Liver (tissue), 9 donors: ENCODE data around the gene IL1RAPL1. TPM values are rescaled to one million over a fixed set of nuclear protein-coding genes. Genes with fewer than 3 reads are reported as not detected.

ENCODE experiments used
- DNase-seq: peaks from one replicate; pipeline ENCODE4 v3.0.0-alpha.2; 2017; ENCODE audit warnings: low spot score
- H3K27ac ChIP-seq, 2 donors: one replicate each; pipeline ENCODE4 v1.7.0; 2013; ENCODE audit warnings: inconsistent platforms in 2 of 2, low read length in 2 of 2, control low read depth in 1 of 2, low read depth in 1 of 2, mild to moderate bottlenecking in 1 of 2
- H3K27me3 ChIP-seq, 4 donors: one replicate each; pipeline versions ENCODE4 v1.6.1 to v1.7.0; 2013; ENCODE audit warnings: low read length in 3 of 4, inconsistent platforms in 1 of 4, mild to moderate bottlenecking in 1 of 4, moderate library complexity in 1 of 4; ENCODE audit not compliant: control insufficient read depth in 4 of 4, insufficient read depth in 4 of 4
- H3K36me3 ChIP-seq, 4 donors: one replicate each; pipeline versions ENCODE4 v1.6.1 to v1.7.0; 2013; ENCODE audit warnings: low read length in 3 of 4, mild to moderate bottlenecking in 3 of 4, low read depth in 1 of 4, moderate library complexity in 1 of 4; ENCODE audit not compliant: control insufficient read depth in 4 of 4, insufficient read depth in 3 of 4
- H3K4me1 ChIP-seq, 4 donors: one replicate each; pipeline versions ENCODE4 v1.6.1 to v1.7.0; 2013; ENCODE audit warnings: low read length in 3 of 4, mild to moderate bottlenecking in 3 of 4, moderate library complexity in 1 of 4; ENCODE audit not compliant: control insufficient read depth in 4 of 4, insufficient read depth in 4 of 4
- H3K4me3 ChIP-seq, 3 donors: one replicate each; pipeline versions ENCODE4 v1.6.1 to v1.7.0; 2013; ENCODE audit warnings: low read length in 3 of 3, control low read depth in 1 of 3, low read depth in 1 of 3, mild to moderate bottlenecking in 1 of 3
- H3K9ac ChIP-seq, 2 donors: one replicate each; pipeline ENCODE4 v1.7.0; 2013; ENCODE audit warnings: low read length in 2 of 2, mild to moderate bottlenecking in 2 of 2, moderate library complexity in 2 of 2, control low read depth in 1 of 2, low read depth in 1 of 2
- H3K9me3 ChIP-seq, 4 donors: one replicate each; pipeline versions ENCODE4 v1.6.1 to v1.7.0; 2013; ENCODE audit warnings: low read length in 3 of 4; ENCODE audit not compliant: control insufficient read depth in 4 of 4
- EGR1 ChIP-seq, 2 donors: IDR thresholded peaks; 2 replicates each; pipeline ENCODE4 v1.6.1; 2016 to 2018; ENCODE audit warnings: antibody characterized with exemption in 2 of 2, low read depth in 2 of 2
- FOXA2 ChIP-seq: IDR thresholded peaks from 2 replicates; pipeline ENCODE4 v1.6.1; 2016; ENCODE audit warnings: antibody characterized with exemption
- GABPA ChIP-seq, 2 donors: IDR thresholded peaks in 1 of 2; conservative IDR thresholded peaks in 1 of 2; 2 replicates each; pipeline ENCODE4 v1.6.1; 2016; ENCODE audit warnings: antibody characterized with exemption in 2 of 2, mild to moderate bottlenecking in 1 of 2, moderate library complexity in 1 of 2
- HNF4A ChIP-seq, 2 donors: conservative IDR thresholded peaks; 2 replicates each; pipeline ENCODE4 v1.6.1; 2016; ENCODE audit warnings: antibody characterized with exemption in 2 of 2, mild to moderate bottlenecking in 2 of 2
- HNF4G ChIP-seq: IDR thresholded peaks from 2 replicates; pipeline ENCODE4 v1.6.1; 2016; ENCODE audit warnings: antibody characterized with exemption
- JUND ChIP-seq, 2 donors: IDR thresholded peaks; 2 replicates each; pipeline ENCODE4 v1.6.1; 2016; ENCODE audit warnings: antibody characterized with exemption in 2 of 2
- NR2F2 ChIP-seq: IDR thresholded peaks from 2 replicates; pipeline ENCODE4 v1.6.1; 2016; ENCODE audit warnings: antibody characterized with exemption
- RAD21 ChIP-seq, 2 donors: IDR thresholded peaks; 2 replicates each; pipeline ENCODE4 v1.6.1; 2016; ENCODE audit warnings: antibody characterized with exemption in 2 of 2, mild to moderate bottlenecking in 2 of 2
- RXRA ChIP-seq, 2 donors: IDR thresholded peaks; 2 replicates each; pipeline ENCODE4 v1.6.1; 2017 to 2018; ENCODE audit warnings: antibody characterized with exemption in 2 of 2, mild to moderate bottlenecking in 1 of 2
- SP1 ChIP-seq: IDR thresholded peaks from 2 replicates; pipeline ENCODE4 v1.6.1; 2018; ENCODE audit warnings: antibody characterized with exemption, mild to moderate bottlenecking
- TAF1 ChIP-seq: conservative IDR thresholded peaks from 2 replicates; pipeline ENCODE4 v1.6.1; 2016; ENCODE audit warnings: antibody characterized with exemption, mild to moderate bottlenecking
- YY1 ChIP-seq: IDR thresholded peaks from 2 replicates; pipeline ENCODE4 v1.6.1; 2016; ENCODE audit warnings: antibody characterized with exemption, mild to moderate bottlenecking
- WGBS: extraction: QIAGEN DNeasy Blood & Tissue Kit; methylation state at CpG from one replicate; pipeline ENCODE4 v1.1.7; 2013; 5-methylcytosine and 5-hydroxymethylcytosine counted together
- polyA plus RNA-seq, 2 donors: library from polyadenylated mRNA; stranded (reverse) in 1 of 2; unstranded in 1 of 2; fragments of 200-250 nt in 1 of 2; fragments of >200 nt in 1 of 2; fragmentation: Nextera tagmentation in 1 of 2; extraction: Ambion mirVana in 1 of 2; gene quantifications; one replicate each; pipeline versions ENCODE4 v1.2.1 to v1.2.3, GENCODE V29; 2013 to 2015
- total RNA-seq, 2 donors: library from RNA; depleted of rRNA; stranded (reverse); fragments of >200 nt; gene quantifications; one replicate each; pipeline ENCODE4 v1.2.3, GENCODE V29; 2014
- TF ChIP-seq, protein P1 (sequence below): IDR thresholded peaks from 2 replicates; pipeline ENCODE4 v1.6.1; 2016; ENCODE audit warnings: antibody characterized with exemption, mild to moderate bottlenecking
- TF ChIP-seq, protein P2 (sequence below): IDR thresholded peaks from 2 replicates; pipeline ENCODE4 v1.6.1; 2016; ENCODE audit warnings: antibody characterized with exemption
- TF ChIP-seq, protein P3 (sequence below): IDR thresholded peaks from 2 replicates; pipeline ENCODE4 v1.6.1; 2016; ENCODE audit warnings: antibody characterized with exemption
- TF ChIP-seq, protein P4 (sequence below): fragments of 150-350 bp; IDR thresholded peaks from 2 replicates; pipeline ENCODE4 v1.5.1; 2017; ENCODE audit warnings: improper control_type of control experiment, low read depth, low read length; ENCODE audit not compliant: missing input control
- TF ChIP-seq, protein P5 (sequence below): IDR thresholded peaks from 2 replicates; pipeline ENCODE4 v1.6.1; 2016; ENCODE audit warnings: antibody characterized with exemption
- donor health status: healthy.
- donor health status: healthy.
- donor health status: healthy.
- donor health status: healthy.
- donor health status: healthy.

IL1RAPL1 gene
- total and polyA plus RNA-seq, 4 donors, result 0.08 to 0.33 TPM; not detected in 2

DNA sequence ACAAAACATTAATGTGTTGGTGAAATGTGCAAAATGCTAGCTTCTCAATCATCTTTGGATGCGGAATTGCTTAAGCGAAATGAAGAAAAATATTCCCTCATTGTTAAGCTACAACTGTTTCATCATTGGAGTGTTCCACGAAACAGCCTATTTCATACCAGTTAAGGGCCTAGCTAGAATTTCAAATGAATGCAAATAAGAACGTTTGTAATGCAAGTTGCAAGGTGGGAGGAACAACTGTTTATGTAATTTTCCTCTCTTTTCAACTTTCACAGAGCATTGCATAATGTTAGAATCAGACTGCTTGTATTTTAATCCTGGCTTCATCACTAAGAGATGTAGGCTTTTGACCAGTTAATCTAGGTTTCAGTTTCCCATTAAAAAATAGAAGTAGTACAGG is 480.1 kb downstream of the IL1RAPL1 start (continued):
- TF ChIP-seq, protein P1, sequence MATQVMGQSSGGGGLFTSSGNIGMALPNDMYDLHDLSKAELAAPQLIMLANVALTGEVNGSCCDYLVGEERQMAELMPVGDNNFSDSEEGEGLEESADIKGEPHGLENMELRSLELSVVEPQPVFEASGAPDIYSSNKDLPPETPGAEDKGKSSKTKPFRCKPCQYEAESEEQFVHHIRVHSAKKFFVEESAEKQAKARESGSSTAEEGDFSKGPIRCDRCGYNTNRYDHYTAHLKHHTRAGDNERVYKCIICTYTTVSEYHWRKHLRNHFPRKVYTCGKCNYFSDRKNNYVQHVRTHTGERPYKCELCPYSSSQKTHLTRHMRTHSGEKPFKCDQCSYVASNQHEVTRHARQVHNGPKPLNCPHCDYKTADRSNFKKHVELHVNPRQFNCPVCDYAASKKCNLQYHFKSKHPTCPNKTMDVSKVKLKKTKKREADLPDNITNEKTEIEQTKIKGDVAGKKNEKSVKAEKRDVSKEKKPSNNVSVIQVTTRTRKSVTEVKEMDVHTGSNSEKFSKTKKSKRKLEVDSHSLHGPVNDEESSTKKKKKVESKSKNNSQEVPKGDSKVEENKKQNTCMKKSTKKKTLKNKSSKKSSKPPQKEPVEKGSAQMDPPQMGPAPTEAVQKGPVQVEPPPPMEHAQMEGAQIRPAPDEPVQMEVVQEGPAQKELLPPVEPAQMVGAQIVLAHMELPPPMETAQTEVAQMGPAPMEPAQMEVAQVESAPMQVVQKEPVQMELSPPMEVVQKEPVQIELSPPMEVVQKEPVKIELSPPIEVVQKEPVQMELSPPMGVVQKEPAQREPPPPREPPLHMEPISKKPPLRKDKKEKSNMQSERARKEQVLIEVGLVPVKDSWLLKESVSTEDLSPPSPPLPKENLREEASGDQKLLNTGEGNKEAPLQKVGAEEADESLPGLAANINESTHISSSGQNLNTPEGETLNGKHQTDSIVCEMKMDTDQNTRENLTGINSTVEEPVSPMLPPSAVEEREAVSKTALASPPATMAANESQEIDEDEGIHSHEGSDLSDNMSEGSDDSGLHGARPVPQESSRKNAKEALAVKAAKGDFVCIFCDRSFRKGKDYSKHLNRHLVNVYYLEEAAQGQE, result no peak

DNA sequence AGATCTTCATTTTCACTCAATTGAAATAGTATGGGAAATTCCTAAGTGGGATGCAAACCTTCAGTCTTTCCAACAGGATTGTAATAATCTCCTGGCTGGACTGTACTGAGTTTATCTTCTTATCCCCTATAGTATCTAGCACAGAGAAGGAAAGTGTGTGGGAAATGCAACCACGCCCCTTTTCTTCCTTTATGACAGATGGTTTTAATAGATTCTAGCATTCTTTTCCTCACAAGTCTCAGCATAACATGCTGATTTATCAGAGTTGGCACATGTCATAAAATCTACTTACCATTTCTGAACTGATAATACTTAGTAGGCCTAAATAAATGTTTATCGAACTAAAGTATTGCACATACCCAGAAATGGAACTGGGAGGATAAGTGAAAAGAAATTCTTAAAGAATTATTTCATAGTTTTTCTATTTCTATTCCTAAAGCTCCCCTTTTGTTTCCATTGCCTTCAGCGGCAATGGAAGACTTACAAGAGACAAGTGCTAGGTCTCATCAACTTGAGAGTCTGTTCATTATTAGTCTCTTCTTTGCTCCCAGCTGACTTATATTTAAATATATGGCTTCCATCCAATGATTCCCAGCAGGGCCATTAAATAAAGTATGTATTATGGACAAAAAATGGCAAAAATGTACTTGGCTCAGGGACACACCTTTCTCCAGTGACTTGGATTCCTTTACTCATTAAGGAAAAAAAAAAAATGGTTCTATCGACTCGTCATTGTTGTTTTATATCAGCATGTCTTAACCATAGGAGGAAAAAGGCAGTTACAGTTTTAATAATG is 484.5 kb downstream of the IL1RAPL1 start:
- Histone ChIP-seq H3K4me1 (no peaks in the 10 kb centered on the region), H3K27ac (no peak overlapping the region), H3K4me3 (no peak overlapping the region), H3K27me3 (no peaks in the 10 kb centered on the region), H3K9me3 (no peaks in the 10 kb centered on the region), H3K9ac (no peak overlapping the region), H3K36me3 (no peaks in the 10 kb centered on the region)
- TF ChIP-seq EGR1 (IDR thresholded peaks at IDR 0.05; ENCODE audit: low read depth in 2 of 2) (no peak), HNF4G (no peak), GABPA (IDR thresholded peaks at IDR 0.05 in 1 of 2, conservative IDR thresholded peaks at IDR 0.05 in 1 of 2) (no peak), RXRA (IDR thresholded peaks at IDR 0.05) (no peak), TAF1 (no peak), HNF4A (conservative IDR thresholded peaks at IDR 0.05) (no peak), YY1 (no peak), SP1 (no peak), RAD21 (IDR thresholded peaks at IDR 0.05) (no peak)
- TF ChIP-seq, protein P1, result no peak
- TF ChIP-seq, protein P2, sequence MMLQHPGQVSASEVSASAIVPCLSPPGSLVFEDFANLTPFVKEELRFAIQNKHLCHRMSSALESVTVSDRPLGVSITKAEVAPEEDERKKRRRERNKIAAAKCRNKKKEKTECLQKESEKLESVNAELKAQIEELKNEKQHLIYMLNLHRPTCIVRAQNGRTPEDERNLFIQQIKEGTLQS, result no peak
- TF ChIP-seq, protein P3, sequence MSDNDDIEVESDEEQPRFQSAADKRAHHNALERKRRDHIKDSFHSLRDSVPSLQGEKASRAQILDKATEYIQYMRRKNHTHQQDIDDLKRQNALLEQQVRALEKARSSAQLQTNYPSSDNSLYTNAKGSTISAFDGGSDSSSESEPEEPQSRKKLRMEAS, result no peak
- WGBS, result 91% methylated on average over 5 of the region's 5 CpGs
- no peak for DNase-seq

DNA sequence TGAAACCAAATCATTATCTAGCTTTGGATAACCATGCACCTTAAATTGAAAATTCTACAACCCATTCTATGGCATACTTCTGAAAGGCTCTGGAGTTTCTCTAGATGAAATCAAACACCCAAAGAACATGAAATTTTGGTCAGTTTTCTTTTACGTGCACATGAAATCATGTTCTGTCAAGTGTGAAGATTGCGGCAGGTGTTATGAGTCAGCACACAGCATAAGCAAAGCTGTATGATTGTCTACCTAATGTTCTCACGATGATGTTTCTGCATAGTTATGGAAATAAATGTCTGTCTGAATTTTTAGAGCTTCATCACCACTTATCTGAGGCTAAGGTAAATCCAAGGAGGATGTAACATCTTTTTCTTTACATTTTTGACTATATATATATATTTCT is 495.3 kb downstream of the IL1RAPL1 start:
- no peak for DNase-seq
- WGBS, result 88% methylated on average over 3 of the region's 3 CpGs
- H3K27me3 ChIP-seq, result no peaks in the 10 kb centered on the region
- H3K4me3 ChIP-seq, result no peak overlapping the region
- H3K36me3 ChIP-seq, result no peaks in the 10 kb centered on the region
- H3K4me1 ChIP-seq, result no peaks in the 10 kb centered on the region
- no peak overlapping the region for H3K27ac ChIP-seq
- no peaks in the 10 kb centered on the region for H3K9me3 ChIP-seq
- no peak overlapping the region for H3K9ac ChIP-seq
- no peak for TF ChIP-seq RXRA (IDR thresholded peaks at IDR 0.05)
- TF ChIP-seq, protein P3, result no peak
- no peak for TF ChIP-seq EGR1 (IDR thresholded peaks at IDR 0.05; ENCODE audit: low read depth in 2 of 2)
- TF ChIP-seq HNF4A (conservative IDR thresholded peaks at IDR 0.05), result no peak
- no peak for TF ChIP-seq YY1
- TF ChIP-seq HNF4G, result no peak
- TF ChIP-seq, protein P2, result no peak
- no peak for TF ChIP-seq NR2F2
- TF ChIP-seq, protein P4, sequence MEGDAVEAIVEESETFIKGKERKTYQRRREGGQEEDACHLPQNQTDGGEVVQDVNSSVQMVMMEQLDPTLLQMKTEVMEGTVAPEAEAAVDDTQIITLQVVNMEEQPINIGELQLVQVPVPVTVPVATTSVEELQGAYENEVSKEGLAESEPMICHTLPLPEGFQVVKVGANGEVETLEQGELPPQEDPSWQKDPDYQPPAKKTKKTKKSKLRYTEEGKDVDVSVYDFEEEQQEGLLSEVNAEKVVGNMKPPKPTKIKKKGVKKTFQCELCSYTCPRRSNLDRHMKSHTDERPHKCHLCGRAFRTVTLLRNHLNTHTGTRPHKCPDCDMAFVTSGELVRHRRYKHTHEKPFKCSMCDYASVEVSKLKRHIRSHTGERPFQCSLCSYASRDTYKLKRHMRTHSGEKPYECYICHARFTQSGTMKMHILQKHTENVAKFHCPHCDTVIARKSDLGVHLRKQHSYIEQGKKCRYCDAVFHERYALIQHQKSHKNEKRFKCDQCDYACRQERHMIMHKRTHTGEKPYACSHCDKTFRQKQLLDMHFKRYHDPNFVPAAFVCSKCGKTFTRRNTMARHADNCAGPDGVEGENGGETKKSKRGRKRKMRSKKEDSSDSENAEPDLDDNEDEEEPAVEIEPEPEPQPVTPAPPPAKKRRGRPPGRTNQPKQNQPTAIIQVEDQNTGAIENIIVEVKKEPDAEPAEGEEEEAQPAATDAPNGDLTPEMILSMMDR, result no peak
- TF ChIP-seq JUND (IDR thresholded peaks at IDR 0.05), result no peak
- TF ChIP-seq FOXA2, result no peak
- TF ChIP-seq, protein P5, sequence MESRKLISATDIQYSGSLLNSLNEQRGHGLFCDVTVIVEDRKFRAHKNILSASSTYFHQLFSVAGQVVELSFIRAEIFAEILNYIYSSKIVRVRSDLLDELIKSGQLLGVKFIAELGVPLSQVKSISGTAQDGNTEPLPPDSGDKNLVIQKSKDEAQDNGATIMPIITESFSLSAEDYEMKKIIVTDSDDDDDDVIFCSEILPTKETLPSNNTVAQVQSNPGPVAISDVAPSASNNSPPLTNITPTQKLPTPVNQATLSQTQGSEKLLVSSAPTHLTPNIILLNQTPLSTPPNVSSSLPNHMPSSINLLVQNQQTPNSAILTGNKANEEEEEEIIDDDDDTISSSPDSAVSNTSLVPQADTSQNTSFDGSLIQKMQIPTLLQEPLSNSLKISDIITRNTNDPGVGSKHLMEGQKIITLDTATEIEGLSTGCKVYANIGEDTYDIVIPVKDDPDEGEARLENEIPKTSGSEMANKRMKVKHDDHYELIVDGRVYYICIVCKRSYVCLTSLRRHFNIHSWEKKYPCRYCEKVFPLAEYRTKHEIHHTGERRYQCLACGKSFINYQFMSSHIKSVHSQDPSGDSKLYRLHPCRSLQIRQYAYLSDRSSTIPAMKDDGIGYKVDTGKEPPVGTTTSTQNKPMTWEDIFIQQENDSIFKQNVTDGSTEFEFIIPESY, result no peak
